AG04450 (cell line): Measurements from ENCODE around the gene PLXNA2. TPM values are rescaled to one million over a fixed set of nuclear protein-coding genes. Genes with fewer than 3 reads are reported as not detected.

Source experiments
- CTCF ChIA-PET: fragments of 300-600, 350-600 bp; formaldehyde crosslinking; extraction: SDS; loops from one replicate; lab custom pipeline; 2022; ENCODE audit warnings: antibody characterized with exemption, inconsistent platforms; lab: Charles Lee
- POLR2A ChIA-PET: fragments of 350-600 bp; formaldehyde crosslinking; extraction: SDS; loops from one replicate; lab custom pipeline; 2021; ENCODE audit warnings: antibody characterized with exemption, inconsistent platforms; lab: Yijun Ruan, JAX
- DNase-seq: peaks from one replicate; pipeline ENCODE4 v3.0.0-alpha.2; 2011; ENCODE audit warnings: low read depth, low spot score
- H3K27ac ChIP-seq: one replicate; pipeline ENCODE4 v1.5.1; 2012; ENCODE audit warnings: low read depth, low read length, control low read depth
- H3K27me3 ChIP-seq: one replicate; pipeline ENCODE4 v1.6.0; 2012; ENCODE audit warnings: low read length; ENCODE audit not compliant: control insufficient read depth, insufficient read depth
- H3K4me3 ChIP-seq: 2 replicates; pipeline ENCODE4 v1.5.1; 2011; ENCODE audit warnings: mild to moderate bottlenecking, low read depth, low read length, control low read depth
- H3K9me3 ChIP-seq: 2 replicates; pipeline ENCODE4 v1.5.1; 2012; ENCODE audit warnings: low read length; ENCODE audit not compliant: control insufficient read depth, insufficient read depth
- CTCF ChIP-seq: IDR thresholded peaks from 2 replicates; pipeline ENCODE4 v1.5.1; 2011; ENCODE audit warnings: low read depth, low read length, control low read depth, inconsistent platforms
- polyA plus RNA-seq: library from polyadenylated mRNA; depleted of rRNA; stranded (reverse); fragments of >200 nt; gene quantifications from 2 replicates; pipeline ENCODE4 v1.2.3, GENCODE V29; 2011

PLXNA2 gene
- polyA plus RNA-seq, 1 experiment = 0.10 TPM

- Histone ChIP-seq H3K4me3 (no peak overlapping the region), H3K27me3 (peaks cover 2% of the 10 kb centered on the region), H3K9me3 (no peaks in the 10 kb centered on the region), H3K27ac (no peak overlapping the region)
- ChIA-PET POLR2A (interaction anchor here (0.5 kb wide), 1 partner anchor 141 kb away, joined by 4 read pairs; no protein-coding TSS in a partner anchor), CTCF (no interaction called here)
- DNase-seq = no peak
- TF ChIP-seq CTCF = no peak
Measured at GRCh38 chr1:208278638-208279037, 34.5 kb upstream of the PLXNA2 start.

- no peak for DNase-seq
- no peak for TF ChIP-seq CTCF
- Histone ChIP-seq H3K9me3 (no peaks in the 10 kb centered on the region), H3K27ac (no peak overlapping the region), H3K27me3 (peaks cover 2% of the 10 kb centered on the region), H3K4me3 (no peak overlapping the region)
- ChIA-PET POLR2A (no interaction called here), CTCF (no interaction called here)
Measured at GRCh38 chr1:208276757-208277435, 32.7 kb upstream of the PLXNA2 start.

- no peak overlapping the region for H3K4me3 ChIP-seq
- no peak for DNase-seq
- peaks cover 2% of the 10 kb centered on the region for H3K27me3 ChIP-seq
- H3K27ac ChIP-seq = no peak overlapping the region
- H3K9me3 ChIP-seq = no peaks in the 10 kb centered on the region
- ChIA-PET CTCF (no interaction called here), POLR2A (no interaction called here)
- no peak for TF ChIP-seq CTCF
Measured at GRCh38 chr1:208275083-208275482, 30.9 kb upstream of the PLXNA2 start.

- no peaks in the 10 kb centered on the region for H3K9me3 ChIP-seq
- no peak overlapping the region for H3K27ac ChIP-seq
- peaks cover 5% of the 10 kb centered on the region for H3K27me3 ChIP-seq
- no peak overlapping the region for H3K4me3 ChIP-seq
- POLR2A ChIA-PET = no interaction called here
- CTCF ChIA-PET = no interaction called here
- TF ChIP-seq CTCF = no peak
- DNase-seq = no peak
Measured at GRCh38 chr1:208273386-208274017, 29.3 kb upstream of the PLXNA2 start.

GRCh38 chr1:208272713-208273112 is 28.5 kb upstream of the PLXNA2 start:
- POLR2A ChIA-PET = no interaction called here
- CTCF ChIA-PET = no interaction called here

More at GRCh38 chr1:208272713-208273112, 28.5 kb upstream of the PLXNA2 start:
- H3K9me3 ChIP-seq = no peaks in the 10 kb centered on the region
- no peak overlapping the region for H3K27ac ChIP-seq
- TF ChIP-seq CTCF = no peak
- H3K27me3 ChIP-seq = peaks cover 9% of the 10 kb centered on the region
- DNase-seq = no peak
- no peak overlapping the region for H3K4me3 ChIP-seq
